ENCODE data around the gene MAU2. TPM values are rescaled to one million over a fixed set of nuclear protein-coding genes. Genes with fewer than 3 reads are reported as not detected.

Gene MAU2
- total and polyA plus RNA-seq, 2 experiments from 2014 or later = 18.9 to 62.2 TPM

DNA sequence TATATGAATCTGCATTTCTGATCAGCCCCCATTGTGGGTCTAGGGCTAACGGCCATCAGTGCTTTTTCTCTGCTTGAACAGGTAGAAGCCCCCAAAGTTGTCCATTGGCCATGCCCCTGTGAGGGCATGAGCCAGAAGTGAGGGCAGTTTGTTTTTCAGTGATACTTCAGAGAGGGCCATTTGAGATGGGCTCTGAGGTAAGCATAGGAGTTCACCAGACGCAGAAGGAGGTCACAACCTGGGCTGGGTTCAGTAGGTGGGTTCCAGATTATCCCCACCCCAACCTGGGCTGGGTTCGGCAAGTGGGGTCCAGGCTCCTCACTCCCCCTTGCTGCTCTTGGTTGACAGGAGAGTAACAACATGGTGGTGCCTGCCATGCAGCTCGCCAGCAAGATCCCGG lies 33.4 kb downstream of the MAU2 start:
- no peak overlapping the region for H3K27ac ChIP-seq (ENCODE audit: low read depth)
- no peak overlapping the region for H3K4me2 ChIP-seq
- Mint-ChIP-seq H3K27me3 (ENCODE audit: insufficient read depth, low read depth, poor library complexity) (peaks cover 15% of the 10 kb centered on the region), H3K4me3 (no peak overlapping the region; the same call in 2 of the 3 replicates), H3K4me1 (peaks cover 4% of the 10 kb centered on the region), H3K9me3 (no peaks in the 10 kb centered on the region), H3K36me3 (ENCODE audit: low read depth) (peaks cover 42% of the 10 kb centered on the region), H3K27ac (no peak overlapping the region)
- H3K9me2 ChIP-seq (ENCODE audit: insufficient read depth) = no peaks in the 10 kb centered on the region
- H3K79me2 ChIP-seq (replicated peaks; ENCODE audit: insufficient read depth) = no peaks in the 10 kb centered on the region
- no peak overlapping the region for H3K4me3 ChIP-seq
- TF ChIP-seq EZH2phosphoT487 (IDR thresholded peaks at IDR 0.05; ENCODE audit: unreplicated experiment) (no peak), STAT1 (IDR thresholded peaks at IDR 0.05; ENCODE audit: unreplicated experiment) (no peak), EZH2 (IDR thresholded peaks at IDR 0.05; ENCODE audit: low read depth, unreplicated experiment) (no peak), JUNB (IDR thresholded peaks at IDR 0.05; ENCODE audit: unreplicated experiment) (no peak), NANOG (IDR thresholded peaks at IDR 0.05; ENCODE audit: borderline replicate concordance) (no peak)
- TF ChIP-seq, protein P1, sequence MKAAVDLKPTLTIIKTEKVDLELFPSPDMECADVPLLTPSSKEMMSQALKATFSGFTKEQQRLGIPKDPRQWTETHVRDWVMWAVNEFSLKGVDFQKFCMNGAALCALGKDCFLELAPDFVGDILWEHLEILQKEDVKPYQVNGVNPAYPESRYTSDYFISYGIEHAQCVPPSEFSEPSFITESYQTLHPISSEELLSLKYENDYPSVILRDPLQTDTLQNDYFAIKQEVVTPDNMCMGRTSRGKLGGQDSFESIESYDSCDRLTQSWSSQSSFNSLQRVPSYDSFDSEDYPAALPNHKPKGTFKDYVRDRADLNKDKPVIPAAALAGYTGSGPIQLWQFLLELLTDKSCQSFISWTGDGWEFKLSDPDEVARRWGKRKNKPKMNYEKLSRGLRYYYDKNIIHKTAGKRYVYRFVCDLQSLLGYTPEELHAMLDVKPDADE (IDR thresholded peaks at IDR 0.05) = no peak
- H3K36me3 ChIP-seq (ENCODE audit: insufficient read depth) = peaks cover 18% of the 10 kb centered on the region
- no peaks in the 10 kb centered on the region for H4K20me1 ChIP-seq (replicated peaks; ENCODE audit: insufficient read depth)
- no peak overlapping the region for H2AFZ ChIP-seq
- 0 out of 2 replicates have a peak, but pooled peaks cover 3% of the 10 kb centered on the region for H3F3A ChIP-seq (replicated peaks; ENCODE audit: low read depth)
- no peaks in the 10 kb centered on the region for H3K4me1 ChIP-seq (ENCODE audit: insufficient read depth)
- no peak for DNase-seq (ENCODE audit: low spot score)
- no peak for ATAC-seq
- H3K27me3 ChIP-seq (ENCODE audit: insufficient read depth) = no peaks in the 10 kb centered on the region

DNA sequence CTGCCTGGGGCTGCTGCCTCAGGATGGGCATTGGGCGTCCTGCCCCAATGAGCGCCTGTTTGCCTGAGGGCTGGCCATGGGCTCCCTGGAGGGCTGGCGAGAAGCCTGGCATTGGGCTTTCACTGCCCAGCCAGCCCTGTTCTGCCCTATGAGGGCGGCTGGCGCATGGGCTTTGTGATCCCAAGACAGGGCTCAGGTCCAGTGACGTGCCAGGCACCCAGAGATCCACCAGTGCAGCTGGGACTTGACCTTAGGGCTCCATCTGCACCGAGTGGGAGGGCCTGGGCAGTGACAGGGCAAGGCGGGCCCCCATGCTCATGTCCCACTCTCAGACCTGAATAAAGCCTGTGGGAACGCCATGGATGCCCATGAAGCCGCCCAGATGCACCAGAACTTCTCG lies 34.3 kb downstream of the MAU2 start:
- no peaks in the 10 kb centered on the region for H3K4me1 ChIP-seq (ENCODE audit: insufficient read depth)
- no peak for TF ChIP-seq STAT1 (IDR thresholded peaks at IDR 0.05; ENCODE audit: unreplicated experiment)
- TF ChIP-seq EZH2phosphoT487 (IDR thresholded peaks at IDR 0.05; ENCODE audit: unreplicated experiment) = no peak
- H4K20me1 ChIP-seq (replicated peaks; ENCODE audit: insufficient read depth) = no peaks in the 10 kb centered on the region
- H3K9me2 ChIP-seq (ENCODE audit: insufficient read depth) = no peaks in the 10 kb centered on the region
- Mint-ChIP-seq H3K4me3 (no peak overlapping the region), H3K36me3 (ENCODE audit: low read depth) (peaks cover 32% of the 10 kb centered on the region), H3K27ac (no peak overlapping the region), H3K27me3 (ENCODE audit: insufficient read depth, low read depth, poor library complexity) (peaks cover 13% of the 10 kb centered on the region), H3K4me1 (peaks cover 4% of the 10 kb centered on the region), H3K9me3 (no peaks in the 10 kb centered on the region)
- no peak overlapping the region for H2AFZ ChIP-seq
- H3K79me2 ChIP-seq (replicated peaks; ENCODE audit: insufficient read depth) = no peaks in the 10 kb centered on the region
- no peak overlapping the region for H3K27ac ChIP-seq (ENCODE audit: low read depth)
- no peak overlapping the region for H3K4me3 ChIP-seq
- H3K36me3 ChIP-seq (ENCODE audit: insufficient read depth) = peaks cover 18% of the 10 kb centered on the region
- ATAC-seq (no peak), DNase-seq (ENCODE audit: low spot score) (no peak)
- 0 out of 2 replicates have a peak, but pooled peaks cover 3% of the 10 kb centered on the region for H3F3A ChIP-seq (replicated peaks; ENCODE audit: low read depth)
- H3K27me3 ChIP-seq (ENCODE audit: insufficient read depth) = no peaks in the 10 kb centered on the region
- H3K4me2 ChIP-seq = no peak overlapping the region

DNA sequence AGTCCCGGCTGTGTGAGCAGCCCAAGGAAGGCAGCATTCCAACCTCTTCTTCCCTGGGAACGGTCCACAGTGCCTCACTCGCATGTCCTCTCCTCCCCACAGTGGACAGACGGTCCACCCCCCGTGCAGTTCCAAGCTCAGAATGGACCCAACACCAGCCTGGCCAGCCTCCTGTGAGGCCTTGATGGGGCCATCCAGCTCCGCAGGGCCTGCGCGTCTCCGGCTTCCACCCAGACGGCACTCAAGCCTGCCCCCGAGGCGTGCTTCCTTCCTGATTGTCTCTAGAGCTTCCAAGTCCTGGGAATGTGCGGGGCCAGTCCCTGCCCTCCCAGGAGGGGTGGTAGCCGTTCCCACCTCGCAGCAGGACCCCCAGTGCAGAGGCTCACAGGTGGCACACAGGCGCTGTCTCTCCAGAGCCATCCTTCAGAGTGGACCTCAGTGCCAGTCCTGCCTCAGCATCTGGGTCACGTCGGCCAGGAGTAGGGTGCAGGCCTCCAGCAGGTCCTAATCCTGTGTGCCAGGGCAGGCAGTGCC lies 35.0 kb downstream of the MAU2 start:
- Mint-ChIP-seq H3K27me3 (ENCODE audit: insufficient read depth, low read depth, poor library complexity) (peaks cover 11% of the 10 kb centered on the region), H3K36me3 (ENCODE audit: low read depth) (peaks cover 27% of the 10 kb centered on the region), H3K4me3 (no peak overlapping the region), H3K4me1 (peaks cover 4% of the 10 kb centered on the region), H3K27ac (no peak overlapping the region), H3K9me3 (no peaks in the 10 kb centered on the region)
- ATAC-seq (no peak), DNase-seq (ENCODE audit: low spot score) (no peak)
- H3K79me2 ChIP-seq (replicated peaks; ENCODE audit: insufficient read depth) = no peaks in the 10 kb centered on the region
- no peaks in the 10 kb centered on the region for H3K4me1 ChIP-seq (ENCODE audit: insufficient read depth)
- no peak overlapping the region for H3K4me3 ChIP-seq
- H3K27me3 ChIP-seq (ENCODE audit: insufficient read depth) = no peaks in the 10 kb centered on the region
- no peak overlapping the region for H2AFZ ChIP-seq
- no peaks in the 10 kb centered on the region for H3K9me2 ChIP-seq (ENCODE audit: insufficient read depth)
- no peak overlapping the region for H3K27ac ChIP-seq (ENCODE audit: low read depth)
- no peak overlapping the region for H3K4me2 ChIP-seq
- H3F3A ChIP-seq (replicated peaks; ENCODE audit: low read depth) = 0 out of 2 replicates have a peak, but pooled peaks cover 3% of the 10 kb centered on the region
- H4K20me1 ChIP-seq (replicated peaks; ENCODE audit: insufficient read depth) = no peaks in the 10 kb centered on the region
- H3K36me3 ChIP-seq (ENCODE audit: insufficient read depth) = peaks cover 13% of the 10 kb centered on the region
- TF ChIP-seq POLR2AphosphoS5 (IDR thresholded peaks at IDR 0.05; ENCODE audit: low read depth) (no peak), JUNB (IDR thresholded peaks at IDR 0.05; ENCODE audit: unreplicated experiment) (no peak)
- TF ChIP-seq, protein P2, sequence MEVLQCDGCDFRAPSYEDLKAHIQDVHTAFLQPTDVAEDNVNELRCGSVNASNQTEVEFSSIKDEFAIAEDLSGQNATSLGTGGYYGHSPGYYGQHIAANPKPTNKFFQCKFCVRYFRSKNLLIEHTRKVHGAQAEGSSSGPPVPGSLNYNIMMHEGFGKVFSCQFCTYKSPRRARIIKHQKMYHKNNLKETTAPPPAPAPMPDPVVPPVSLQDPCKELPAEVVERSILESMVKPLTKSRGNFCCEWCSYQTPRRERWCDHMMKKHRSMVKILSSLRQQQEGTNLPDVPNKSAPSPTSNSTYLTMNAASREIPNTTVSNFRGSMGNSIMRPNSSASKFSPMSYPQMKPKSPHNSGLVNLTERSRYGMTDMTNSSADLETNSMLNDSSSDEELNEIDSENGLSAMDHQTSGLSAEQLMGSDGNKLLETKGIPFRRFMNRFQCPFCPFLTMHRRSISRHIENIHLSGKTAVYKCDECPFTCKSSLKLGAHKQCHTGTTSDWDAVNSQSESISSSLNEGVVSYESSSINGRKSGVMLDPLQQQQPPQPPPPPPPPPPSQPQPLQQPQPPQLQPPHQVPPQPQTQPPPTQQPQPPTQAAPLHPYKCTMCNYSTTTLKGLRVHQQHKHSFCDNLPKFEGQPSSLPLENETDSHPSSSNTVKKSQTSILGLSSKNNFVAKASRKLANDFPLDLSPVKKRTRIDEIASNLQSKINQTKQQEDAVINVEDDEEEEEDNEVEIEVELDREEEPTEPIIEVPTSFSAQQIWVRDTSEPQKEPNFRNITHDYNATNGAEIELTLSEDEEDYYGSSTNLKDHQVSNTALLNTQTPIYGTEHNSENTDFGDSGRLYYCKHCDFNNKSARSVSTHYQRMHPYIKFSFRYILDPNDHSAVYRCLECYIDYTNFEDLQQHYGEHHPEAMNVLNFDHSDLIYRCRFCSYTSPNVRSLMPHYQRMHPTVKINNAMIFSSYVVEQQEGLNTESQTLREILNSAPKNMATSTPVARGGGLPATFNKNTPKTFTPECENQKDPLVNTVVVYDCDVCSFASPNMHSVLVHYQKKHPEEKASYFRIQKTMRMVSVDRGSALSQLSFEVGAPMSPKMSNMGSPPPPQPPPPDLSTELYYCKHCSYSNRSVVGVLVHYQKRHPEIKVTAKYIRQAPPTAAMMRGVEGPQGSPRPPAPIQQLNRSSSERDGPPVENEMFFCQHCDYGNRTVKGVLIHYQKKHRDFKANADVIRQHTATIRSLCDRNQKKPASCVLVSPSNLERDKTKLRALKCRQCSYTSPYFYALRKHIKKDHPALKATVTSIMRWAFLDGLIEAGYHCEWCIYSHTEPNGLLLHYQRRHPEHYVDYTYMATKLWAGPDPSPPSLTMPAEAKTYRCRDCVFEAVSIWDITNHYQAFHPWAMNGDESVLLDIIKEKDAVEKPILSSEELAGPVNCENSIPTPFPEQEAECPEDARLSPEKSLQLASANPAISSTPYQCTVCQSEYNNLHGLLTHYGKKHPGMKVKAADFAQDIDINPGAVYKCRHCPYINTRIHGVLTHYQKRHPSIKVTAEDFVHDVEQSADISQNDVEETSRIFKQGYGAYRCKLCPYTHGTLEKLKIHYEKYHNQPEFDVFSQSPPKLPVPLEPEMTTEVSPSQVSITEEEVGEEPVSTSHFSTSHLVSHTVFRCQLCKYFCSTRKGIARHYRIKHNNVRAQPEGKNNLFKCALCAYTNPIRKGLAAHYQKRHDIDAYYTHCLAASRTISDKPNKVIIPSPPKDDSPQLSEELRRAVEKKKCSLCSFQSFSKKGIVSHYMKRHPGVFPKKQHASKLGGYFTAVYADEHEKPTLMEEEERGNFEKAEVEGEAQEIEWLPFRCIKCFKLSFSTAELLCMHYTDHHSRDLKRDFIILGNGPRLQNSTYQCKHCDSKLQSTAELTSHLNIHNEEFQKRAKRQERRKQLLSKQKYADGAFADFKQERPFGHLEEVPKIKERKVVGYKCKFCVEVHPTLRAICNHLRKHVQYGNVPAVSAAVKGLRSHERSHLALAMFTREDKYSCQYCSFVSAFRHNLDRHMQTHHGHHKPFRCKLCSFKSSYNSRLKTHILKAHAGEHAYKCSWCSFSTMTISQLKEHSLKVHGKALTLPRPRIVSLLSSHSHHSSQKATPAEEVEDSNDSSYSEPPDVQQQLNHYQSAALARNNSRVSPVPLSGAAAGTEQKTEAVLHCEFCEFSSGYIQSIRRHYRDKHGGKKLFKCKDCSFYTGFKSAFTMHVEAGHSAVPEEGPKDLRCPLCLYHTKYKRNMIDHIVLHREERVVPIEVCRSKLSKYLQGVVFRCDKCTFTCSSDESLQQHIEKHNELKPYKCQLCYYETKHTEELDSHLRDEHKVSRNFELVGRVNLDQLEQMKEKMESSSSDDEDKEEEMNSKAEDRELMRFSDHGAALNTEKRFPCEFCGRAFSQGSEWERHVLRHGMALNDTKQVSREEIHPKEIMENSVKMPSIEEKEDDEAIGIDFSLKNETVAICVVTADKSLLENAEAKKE (CRISPR knock-in tag; IDR thresholded peaks at IDR 0.05) = no peak
- TF ChIP-seq, protein P1 (IDR thresholded peaks at IDR 0.05) = no peak
